ENCODE measurements around the gene TTC38.
"Not testable (repeated sequence)": the region's sequence is repeated elsewhere in the genome, so short reads cannot be mapped to it uniquely, and the experiment has no call there.

TTC38 gene

DNA sequence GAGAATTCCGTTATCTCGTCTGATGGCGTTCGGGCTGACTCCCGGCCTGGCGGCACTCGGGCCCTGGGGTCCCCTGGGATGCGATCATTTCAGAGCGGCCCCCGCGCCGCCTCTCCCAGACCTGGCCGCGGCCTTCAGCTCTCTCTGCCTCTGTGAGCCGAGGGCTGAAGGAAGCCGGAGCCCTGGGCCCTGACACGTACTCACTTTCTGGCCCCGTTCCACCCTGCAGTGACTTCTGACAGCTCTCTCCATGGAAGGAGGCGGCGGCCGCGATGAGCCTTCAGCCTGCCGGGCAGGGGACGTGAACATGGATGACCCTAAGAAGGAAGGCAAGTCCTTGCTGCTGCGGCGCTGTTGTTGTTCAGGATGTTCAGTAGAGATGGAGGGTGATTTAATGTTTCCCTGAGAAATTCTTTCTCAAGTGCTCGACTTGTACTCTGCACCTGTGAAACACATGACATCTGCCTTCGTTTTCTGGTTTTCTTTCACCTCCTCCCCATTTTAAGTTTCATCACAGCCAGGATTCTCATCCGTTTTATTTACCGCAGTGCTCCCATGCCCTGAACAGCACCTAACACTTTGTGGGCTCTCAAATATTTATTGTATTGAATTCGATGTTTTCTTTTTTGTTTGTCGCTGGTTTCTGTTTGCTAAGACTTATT, 29.5 kb downstream of the TTC38 start:
- DNase-seq: peak; percentile 67

DNA sequence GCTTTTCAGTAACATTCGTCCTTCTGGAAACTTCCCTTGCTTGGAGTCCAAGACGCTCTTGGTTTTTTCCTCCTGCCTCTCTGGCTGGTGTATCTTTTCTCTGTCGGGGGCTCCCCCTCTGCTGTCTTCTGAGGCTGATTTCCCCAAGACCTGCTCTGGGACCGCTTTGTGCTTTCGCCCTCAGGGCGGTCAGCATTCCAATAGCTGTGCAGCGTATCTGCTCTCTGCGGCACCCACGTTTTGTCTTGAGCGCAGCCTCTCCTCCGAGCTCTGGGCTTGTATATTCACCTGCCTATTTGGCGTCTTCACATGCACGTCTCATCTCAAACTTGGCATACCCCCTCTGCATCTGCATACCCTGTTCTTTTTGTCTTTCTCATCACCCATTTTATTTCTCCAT, 31.3 kb downstream of the TTC38 start:
- DNase-seq: no peak

DNA sequence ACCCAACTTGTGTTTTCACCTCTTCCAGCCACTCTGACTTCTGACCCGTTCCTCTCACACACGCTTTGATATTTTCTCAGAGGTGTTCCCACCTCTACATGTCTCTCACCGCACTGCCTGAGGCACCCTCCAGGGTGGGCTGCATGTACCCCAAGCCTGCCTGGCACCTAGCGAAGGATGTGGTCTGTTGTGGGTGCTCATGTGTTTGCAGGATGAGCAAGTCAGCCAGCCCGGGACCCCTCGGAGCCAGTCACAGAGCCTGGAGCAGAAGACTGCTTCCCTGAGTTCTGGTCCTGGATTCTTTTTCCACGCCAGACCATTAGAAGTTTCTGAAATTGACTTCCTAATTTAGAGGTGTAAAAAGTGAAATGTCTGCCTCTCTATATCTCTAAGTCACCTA, 32.7 kb downstream of the TTC38 start:
- no peak for DNase-seq

DNA sequence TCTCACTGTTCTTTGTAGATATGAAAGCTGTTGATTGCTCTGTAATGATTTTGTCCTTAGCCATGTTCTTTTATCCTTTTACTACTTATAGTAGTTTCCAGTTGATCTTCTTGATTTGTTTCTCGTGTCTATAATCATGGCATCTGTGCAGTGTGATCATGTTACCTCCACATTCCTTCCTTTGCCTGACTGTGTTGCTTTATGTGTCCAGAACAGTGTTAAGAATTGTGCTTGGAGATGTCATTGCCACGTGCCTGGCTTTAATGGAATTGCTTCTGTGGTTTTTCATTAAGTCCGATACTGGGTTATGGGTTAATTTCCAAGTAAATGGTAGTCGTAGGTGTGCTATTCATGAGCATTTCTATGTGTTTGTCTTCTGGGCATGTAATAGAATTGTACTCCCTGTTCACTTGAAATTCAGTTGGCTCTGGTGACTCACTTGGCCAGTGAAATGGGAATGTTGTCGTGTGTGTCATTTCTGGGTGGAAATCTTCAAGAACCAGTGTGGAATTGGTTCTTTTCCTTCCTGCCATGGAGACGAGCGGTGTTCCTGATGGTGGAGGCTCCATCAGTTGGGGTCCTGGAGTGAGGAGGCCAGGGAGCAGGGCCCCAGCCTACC, 35.6 kb downstream of the TTC38 start:
- DNase-seq: no peak

DNA sequence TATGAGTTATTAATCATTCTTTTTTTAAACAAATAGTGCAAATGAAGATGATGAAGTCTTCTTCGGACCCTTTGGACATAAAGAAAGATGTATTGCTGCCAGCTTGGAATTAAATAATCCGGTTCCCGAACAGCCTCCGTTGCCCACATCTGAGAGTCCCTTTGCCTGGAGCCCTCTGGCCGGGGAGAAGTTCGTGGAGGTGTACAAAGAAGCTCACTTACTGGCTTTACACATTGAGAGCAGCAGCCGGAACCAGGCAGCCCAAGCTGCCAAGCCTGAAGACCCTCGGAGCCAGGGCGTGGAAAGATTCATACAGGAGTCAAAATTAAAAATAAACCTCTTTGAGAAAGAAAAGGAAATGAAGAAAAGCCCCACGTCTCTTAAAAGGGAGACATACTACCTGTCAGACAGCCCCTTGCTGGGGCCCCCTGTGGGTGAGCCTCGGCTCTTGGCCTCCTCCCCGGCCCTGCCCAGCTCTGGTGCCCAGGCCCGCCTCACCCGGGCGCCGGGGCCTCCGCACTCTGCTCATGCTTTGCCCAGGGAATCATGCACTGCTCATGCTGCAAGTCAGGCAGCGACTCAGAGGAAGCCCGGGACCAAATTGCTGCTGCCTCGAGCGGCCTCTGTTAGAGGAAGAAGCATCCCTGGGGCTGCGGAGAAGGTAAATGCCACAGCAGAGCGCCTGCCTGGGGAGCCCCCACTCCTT, 40.6 kb downstream of the TTC38 start:
- DNase-seq: no peak

DNA sequence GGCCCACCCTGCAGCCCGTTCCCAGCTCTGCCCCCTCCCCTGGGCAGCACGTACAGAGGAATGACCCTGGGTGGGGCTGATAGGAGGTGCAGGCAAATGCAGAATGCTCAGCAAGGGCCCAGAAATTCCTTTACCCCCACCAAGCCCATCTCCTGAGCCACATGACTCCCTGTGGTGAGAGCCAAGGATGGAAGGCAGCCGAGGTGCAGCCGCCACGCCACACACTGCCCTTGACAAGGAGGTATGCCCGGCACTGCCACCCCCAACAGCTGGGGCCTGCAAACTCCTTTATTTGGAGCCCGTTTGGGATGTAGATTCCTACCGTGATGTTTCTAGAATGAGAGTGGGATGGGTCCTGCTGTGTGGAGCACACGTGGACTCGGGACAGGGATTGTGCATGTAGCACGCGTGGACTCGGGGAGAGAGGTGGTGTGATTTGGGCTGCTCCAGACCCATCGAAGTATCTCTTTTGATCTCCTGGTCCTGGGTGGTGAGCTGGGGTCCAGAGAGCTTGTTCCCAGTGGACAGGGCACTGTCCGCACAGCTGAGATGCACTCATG, 41.8 kb downstream of the TTC38 start:
- DNase-seq: no peak

DNA sequence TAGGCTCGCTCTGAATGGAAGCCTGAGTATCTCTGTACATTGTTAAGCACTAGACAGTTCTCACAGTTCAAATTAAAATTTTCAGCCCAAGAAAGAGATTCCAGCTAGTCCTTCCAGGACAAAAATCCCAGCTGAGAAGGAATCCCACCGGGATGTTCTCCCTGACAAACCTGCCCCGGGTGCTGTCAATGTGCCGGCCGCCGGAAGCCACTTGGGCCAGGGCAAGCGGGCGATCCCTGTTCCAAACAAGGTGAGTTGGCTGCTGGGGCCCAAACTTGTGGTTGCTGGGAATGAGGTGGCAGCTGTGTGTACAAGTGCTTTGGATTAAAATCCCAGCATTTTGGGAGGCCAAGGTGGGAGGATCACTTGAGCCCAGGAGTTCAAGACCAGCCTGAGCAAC, 44.2 kb downstream of the TTC38 start:
- no peak for DNase-seq

DNA sequence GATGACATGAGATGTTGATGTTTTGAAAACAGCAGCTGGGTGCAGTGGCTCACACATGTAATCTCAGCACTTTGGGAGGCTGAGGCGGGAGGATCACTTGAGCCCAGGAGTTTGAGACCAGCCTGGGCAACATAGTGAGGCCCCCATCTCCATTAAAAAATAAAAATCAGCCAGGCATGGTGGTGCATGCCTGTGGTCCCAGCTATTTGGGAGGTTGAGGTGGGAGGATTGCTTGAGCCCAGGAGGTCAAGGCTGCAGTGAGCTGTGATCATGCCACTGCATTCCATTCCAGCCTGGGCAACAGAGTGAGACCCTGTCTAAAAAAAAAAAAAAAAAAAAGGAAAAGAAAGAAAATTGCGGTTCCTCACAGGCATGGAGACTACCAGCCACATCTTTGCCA, 45.0 kb downstream of the TTC38 start:
- not testable (repeated sequence) for DNase-seq

DNA sequence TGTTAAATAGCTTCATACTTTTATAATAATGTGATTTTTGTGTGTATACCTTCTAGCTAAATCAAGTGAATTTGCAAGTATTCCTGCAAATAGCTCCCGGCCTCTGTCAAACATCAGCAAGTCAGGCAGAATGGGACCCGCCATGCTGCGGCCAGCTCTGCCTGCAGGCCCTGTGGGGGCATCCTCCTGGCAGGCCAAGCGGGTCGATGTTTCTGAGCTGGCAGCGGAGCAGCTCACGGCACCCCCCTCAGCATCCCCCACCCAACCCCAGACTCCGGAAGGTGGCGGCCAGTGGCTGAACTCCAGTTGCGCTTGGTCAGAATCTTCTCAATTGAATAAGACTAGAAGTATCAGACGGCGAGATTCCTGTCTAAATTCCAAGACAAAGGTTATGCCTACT, 48.2 kb downstream of the TTC38 start:
- no peak for DNase-seq

DNA sequence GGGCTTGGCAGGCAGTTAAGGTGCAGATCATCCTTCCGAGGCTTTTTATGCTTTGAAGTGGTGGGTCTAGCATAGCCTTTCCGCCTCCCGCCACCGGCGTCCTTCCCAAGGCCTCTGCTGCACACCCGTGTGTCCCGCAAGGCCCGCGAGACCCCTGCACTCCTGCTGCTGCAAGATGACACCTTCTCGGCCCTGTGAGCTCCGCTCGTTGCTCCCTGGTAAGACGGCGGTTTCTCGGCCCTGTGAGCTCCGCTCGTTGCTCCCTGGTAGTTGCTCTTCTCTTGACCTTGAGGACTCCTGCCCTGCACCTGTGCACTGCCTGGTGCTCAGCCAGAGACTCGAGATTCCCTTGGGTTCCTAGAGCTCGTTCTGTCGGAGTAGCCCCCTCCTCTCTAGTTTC, 49.8 kb downstream of the TTC38 start:
- no peak for DNase-seq

DNA sequence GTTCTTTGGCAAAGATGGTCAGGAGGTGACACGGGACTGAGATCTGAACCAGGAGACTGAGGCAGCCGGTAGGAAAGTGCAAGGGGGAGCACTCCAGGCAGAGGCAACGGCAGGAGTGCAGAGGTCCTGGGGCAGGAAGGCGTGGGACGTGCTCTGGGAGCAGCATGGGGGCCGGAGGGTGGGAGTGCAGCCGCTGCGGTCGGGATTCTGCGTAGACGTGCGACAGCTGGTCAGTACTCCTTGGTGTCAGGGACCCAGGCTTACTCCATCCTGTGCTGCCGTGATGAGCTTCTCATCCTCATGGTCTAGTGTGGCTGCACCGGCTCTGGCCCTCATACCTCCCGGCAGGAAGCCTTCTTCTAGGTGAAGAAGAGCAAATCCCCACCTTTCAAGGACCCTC, 50.8 kb downstream of the TTC38 start:
- DNase-seq: no peak

DNA sequence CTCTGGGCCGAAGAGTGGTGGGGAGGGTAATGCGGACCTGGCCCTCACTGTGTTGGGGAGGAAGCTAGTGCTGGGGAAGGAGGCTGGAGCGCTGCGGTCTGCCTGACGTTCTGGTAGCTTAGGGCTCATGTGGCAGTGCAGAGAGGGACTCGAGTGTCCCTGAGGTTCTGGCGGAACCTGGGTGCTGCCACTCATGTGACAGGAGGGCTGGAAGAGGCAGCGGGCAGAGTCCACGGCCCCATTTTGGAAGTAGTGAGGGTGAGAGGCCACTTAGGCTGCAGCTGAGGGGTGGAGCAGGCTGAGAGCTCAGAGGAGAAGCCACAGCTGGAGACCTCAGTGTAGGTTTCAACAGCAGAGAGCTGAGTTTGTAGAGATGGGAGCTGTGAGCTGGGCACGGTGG, 51.5 kb downstream of the TTC38 start:
- no peak for DNase-seq

DNA sequence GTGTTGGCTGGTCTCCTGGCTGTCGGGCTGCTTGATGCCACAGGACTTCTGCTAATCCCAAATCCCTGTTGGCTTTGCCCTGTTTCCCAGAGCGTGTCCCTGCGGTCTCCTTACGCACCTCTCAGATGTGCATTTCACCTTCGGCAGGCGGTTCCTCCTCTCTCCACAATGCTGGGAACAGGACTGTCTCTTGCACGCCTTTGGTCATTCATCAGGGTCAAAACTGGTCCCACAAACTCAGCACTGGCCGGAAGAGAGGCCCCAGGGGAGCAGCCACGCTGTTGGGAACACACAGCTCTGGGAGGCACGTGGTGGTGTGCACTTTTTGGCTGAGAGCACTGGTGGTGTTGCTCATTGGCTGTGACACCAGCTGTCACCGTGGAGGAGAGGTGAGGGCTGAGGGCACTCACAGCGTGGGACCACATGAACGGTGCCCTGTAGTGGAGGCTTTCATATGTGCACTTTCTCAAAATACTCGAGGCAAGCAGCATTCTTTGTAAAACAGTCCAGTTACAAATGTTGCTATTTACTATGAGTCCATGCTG, 52.4 kb downstream of the TTC38 start:
- DNase-seq: no peak

DNA sequence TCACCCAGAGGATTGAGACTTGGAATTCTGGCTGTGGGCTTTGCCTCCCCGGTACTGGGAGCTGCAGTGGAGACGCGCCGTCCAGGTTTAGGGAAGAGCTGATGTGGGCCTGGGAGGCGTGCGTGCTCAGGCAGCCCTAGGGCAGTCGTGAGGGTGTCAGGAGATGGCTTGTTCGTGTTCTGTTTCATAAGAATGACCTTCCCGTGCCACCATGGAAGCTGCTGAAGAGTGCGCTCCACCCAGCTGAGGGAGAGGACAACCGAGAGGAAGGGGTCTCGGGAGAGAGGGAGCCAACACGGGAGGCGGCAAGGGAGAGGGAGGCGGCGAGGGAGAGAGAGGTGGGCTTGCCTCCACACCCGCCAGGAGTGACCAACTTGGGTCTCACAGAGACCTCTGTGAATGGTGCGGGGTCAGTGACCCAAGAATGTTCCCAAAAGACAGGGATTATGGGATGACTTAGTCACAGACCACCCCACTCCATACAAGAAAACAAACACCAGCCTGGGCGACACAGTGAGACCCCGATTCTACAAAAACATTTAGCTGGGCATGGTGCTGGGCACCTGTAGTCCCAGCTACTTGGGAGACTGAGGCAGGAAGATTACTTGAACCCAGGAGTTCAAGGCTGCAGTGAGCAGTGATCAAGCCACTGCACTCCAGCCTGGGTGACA, 53.0 kb downstream of the TTC38 start:
- DNase-seq: no peak

DNA sequence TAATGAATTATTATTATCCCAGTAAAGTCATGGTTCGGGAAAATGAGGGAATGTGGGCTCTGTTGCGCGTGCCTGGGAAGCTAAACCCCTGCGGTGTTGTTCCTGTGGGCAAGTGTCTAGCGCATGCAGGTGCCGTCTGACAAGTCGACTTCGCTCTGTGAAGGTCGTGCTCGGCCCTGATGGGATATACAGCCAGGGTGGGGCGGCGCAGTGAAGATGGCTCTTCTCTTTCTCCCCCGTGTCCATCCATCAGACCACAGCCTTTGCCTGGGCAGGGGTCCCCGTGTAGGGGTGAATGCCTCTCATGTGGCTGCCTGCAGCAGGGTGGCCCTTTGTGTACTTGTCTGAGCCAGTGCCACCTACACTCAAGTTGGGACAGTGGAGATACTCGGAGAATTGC, 54.9 kb downstream of the TTC38 start:
- DNase-seq: no peak

DNA sequence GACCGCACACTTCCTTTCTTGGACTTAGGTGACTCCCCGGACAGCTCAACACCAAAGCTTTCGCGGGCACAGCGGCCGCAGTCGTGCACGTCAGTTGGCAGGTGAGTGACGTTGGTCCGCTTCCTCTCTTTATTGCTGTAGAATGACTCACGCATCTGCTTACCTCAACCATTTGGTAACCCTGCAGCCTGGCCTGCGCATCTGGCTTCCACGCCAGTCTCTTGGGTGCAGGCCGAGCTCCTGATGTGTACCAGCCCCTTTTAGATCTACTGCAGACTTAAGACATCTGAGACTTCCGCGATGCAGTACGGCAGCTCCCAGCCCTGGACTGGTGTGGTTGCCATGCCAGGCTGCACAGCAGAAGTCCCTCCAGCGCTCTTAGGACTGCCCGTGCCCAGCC, 55.4 kb downstream of the TTC38 start:
- DNase-seq: no peak

DNA sequence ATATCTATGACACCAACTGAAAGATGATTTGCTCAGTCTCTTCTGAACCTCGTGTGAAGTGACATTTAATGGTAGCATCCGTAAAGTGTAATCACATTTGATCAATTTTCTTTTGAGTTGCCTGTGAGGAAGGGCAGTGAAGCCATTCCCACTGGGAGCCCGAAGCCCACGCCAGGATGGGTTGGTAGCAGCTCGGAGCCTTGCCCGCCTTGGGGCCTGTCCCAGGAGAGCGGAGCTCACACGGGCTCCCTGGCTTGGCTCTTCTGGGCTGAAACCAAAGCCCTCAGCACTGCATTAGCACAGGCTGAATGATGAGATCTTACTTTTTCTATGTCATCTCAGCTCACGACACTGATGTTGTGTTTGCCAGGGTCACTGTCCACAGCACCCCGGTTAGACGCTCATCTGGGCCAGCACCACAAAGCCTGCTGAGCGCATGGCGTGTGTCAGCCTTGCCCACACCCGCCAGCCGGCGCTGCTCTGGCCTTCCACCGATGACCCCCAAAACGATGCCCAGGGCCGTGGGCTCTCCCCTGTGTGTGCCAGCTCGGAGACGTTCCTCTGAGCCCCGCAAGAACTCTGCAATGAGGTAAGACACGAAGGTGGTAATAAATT, 58.4 kb downstream of the TTC38 start:
- DNase-seq: no peak

DNA sequence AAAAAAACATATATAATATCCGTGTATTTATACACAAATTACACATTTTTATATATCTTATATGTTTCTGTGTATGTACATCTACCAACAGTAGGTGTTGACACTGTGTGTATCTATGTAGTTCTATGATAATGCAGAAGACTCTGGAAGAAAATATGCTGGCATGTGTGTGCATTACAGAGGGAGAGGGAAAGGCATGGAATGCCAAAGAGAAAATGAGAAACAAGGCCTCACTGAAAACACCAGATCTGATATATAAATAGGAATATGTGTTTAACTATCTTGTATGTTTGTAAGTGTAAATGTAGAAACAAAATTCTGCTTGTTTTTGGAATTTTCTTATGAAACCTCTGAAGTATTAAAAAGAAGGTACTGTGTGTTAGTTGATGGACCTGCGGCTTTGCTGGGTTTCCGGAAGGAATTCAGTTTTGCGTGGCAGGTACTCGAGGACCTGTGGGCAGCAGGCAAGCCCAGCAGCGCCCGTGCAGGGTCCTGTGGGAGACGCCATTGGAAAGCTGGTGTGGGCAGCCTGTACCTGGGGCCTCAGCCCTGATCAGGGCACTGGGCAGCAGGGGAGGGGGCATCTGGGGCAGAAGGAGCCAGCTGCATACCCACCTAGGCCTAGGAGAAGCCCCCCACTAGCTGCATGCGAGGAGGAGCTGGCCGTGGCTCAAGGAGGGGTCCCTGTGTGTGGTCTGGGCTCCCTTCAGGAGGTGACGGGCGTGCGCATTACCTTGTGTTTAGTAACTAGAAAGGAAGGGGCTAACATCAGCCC, 60.1 kb downstream of the TTC38 start:
- DNase-seq: no peak

DNA sequence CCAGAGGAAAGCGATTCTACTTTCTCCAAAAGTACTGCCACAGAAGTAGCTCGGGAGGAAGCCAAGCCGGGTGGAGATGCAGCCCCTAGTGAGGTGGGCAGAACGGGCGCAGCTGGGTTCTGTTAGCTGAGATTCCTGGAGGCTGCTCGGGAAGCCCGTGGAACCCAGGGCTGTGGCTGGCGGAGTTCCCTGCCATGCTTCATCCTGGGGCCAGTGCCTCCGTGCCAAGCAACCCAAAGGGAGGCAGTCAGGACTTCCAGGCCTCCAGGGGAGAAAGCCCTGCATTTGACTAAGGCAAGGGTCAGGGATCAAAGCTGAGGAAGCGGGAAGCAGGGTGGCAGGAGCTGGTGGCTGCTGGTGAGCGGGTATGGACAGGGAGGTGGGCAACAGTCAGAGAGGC, 61.0 kb downstream of the TTC38 start:
- no peak for DNase-seq

DNA sequence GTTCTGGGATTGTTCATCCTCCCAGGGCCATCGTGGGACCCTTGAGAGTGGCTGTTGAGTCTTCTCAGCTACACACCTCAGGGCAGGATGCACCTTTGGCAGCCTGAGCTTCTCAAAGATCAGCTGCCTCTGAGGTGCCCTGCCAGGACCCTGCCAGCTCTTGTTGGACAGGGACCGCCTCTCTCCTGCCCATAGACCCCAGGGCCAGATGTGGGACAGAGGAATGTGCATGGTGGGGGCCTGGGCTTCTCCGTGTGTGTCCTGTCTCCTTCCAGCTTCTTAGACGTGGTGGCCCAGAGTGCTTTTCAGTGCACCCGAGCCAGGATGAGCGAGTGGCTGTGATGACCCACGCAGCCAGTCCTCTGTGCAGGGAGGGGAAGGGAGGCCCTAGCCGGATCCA, 61.8 kb downstream of the TTC38 start:
- no peak for DNase-seq

DNA sequence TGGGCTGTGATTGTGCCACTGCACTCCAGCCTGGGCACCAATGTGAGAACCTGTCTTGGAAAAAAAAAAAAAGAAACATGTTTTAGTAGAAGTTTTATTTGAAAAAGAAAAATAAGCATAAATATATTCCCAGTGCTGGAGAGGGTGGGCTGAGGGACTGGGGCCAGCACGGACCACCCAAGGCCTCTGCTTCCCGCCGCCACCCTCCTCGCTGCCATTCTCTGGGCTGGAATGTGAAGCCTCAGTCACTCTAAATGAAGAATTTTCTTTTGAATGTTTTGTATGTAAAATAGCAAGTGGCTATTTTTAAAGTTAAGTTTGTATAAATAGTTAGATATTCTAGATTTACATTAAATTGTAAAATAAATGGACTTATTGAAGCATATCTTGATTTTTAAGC, 62.6 kb downstream of the TTC38 start:
- no peak for DNase-seq

DNA sequence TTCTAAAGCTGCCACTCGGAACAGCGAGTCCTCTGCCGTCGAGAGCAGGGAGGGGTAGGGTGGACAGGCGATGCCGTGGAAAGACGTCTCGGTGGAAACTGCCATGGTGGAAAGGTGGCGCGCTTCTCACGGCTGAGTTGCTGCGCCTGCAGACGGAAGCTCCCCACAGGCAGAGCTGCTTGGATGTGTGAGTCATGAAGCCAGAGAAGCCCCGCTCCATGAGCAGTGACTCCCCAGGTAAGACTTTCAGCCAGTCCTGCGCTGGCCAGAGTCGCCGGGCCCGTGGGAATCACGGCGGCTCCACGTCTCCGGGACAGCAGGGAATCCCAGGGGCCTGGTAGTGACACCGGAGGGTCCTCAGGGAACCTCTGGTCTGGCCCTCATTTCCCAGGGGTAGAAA, 63.7 kb downstream of the TTC38 start:
- no peak for DNase-seq
